CD4-positive, alpha-beta T cell treated with Interleukin-15 for 1 hour (primary cell): ENCODE data around the gene SLC25A41.
A peak's percentile ranks its signal among the peaks of the same experiment; 100 is the strongest.
"Not testable (repeated sequence)": the region's sequence is repeated elsewhere in the genome, so short reads cannot be mapped to it uniquely, and the experiment has no call there.

ENCODE experiments used
- DNase-seq: peaks from one replicate; pipeline ENCODE4 v3.0.0-alpha.2; 2020

Gene SLC25A41

DNA sequence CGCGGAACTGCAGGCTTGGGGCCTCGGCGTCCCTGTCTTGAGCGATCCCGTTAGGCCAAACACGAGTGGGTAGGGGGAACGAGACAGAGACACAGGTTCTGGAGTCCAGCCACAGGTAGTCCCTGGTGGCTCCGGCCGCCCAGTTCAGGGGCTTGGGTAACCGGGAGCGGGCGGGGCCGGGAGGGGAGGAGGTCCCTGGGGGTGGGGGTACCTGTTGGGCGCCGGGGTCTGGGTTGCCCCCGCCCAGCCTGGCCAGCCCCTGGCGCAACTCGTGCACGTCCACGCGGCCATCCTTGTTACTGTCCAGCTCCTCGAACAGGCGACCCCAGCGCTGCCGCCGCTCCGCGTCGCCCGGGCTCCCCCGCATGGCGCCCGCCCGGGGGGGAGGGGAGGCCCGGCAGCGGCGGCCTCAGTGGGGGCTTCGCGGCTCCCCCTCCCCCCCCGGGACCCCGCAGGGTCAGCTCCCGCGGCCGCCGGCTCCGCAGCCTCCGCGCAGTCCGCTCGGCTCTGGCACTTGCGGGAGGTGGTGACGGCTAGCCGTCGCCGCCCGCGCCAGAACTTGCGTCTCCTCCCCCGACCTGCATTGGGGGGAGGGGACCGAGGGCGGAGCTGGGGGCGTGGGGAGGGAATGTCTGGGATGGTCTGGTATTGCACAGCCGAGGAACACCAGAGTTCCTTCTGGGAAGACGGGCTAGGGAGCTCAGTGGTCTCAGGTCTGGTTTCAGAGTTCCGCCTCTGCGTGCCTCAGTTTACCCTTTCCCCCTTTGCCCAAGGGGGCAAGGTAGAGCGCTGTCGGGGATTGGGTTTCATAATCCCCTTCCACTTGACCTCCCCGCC is 25.9 kb upstream of the SLC25A41 start, which contains the start of gene SLC25A23:
SLC25A23 (minus strand) TSS at position 531 of the 837 bp plus-strand sequence; CDS start at position 367, 164 bp downstream.
- DNase-seq = peak; percentile 62

DNA sequence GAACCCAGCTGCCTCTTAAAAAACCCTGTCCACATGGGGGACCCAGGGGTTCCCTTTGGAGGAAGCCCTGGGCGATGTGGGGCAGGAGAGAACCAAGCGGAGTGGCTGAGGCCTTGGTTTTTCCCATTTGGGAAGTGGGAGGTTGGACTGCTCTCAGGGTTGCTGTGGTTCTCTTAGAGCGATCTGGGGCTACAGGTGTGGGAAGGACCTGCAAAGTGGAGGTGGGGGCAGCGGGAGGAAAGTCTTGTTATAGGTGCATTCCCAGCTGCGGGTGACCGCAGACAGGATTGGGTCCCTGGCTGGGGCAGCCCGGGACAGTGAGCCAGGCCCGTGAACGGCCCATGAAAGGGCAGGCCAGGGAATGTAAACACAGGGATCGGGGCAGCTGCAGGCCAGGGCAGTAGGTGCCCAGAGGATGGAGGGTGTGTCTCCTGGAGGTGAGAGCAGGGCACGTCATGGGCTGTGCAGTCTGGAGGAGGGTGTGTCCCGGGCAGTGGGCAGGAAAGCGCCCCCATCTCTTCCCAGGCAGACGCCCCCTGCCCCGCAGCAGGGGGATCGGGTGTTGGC is 25.2 kb upstream of the SLC25A41 start:
- DNase-seq = no peak

DNA sequence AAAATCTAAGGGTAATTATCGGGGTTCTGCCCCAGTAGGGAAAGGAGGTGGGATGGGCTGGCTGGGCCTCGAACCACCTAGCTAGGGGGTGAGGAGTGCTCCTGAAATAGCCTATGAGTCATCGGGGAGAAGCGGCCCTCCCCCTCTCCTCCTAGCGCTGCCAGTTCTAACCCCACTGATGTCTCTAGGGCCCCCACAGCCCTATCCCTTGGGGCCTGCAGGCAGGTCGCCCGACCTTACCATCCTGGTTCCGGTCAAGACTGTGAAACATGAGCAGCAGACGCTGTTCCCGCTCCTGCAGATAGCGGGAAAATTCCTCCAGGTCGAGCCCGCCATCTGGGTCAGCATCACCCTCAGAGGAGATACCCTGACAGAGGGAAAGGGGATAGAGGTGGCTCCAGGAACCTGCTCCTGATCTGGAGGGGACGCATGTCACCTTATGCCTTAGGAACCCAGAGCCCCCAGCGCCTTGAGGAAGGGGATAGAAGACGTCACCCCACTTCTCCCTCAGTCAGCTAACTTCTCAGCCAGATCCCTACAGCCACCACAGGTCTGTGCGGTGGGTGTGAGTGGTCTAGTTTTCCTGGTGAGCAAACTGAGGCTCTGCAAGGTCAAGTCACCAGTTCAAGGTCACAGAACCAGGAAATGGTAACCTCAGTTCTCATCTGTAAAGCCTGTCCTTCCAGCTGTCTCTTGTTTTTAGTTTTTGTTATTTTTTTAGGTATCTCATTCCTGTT is 24.6 kb upstream of the SLC25A41 start:
- no peak for DNase-seq

DNA sequence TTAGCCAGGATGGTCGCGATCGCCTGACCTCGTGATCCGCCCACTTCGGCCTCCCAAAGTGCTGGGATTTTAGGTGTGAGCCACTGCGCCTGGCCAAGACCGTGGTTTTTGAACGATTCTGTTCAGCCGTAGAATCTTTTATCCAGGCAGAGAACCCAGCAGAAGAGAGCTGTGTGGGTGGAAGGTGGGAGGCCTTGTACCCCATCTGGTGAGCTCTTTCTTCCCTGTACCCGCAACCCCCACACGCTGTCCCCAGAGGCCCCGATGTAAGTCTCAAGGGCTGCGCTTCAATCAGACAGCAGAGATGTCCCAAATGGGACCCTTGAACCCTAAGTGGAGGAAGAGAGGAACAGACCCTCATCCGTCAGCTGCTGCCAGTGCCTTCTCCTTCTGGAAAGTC is 22.4 kb upstream of the SLC25A41 start:
- DNase-seq = no peak

DNA sequence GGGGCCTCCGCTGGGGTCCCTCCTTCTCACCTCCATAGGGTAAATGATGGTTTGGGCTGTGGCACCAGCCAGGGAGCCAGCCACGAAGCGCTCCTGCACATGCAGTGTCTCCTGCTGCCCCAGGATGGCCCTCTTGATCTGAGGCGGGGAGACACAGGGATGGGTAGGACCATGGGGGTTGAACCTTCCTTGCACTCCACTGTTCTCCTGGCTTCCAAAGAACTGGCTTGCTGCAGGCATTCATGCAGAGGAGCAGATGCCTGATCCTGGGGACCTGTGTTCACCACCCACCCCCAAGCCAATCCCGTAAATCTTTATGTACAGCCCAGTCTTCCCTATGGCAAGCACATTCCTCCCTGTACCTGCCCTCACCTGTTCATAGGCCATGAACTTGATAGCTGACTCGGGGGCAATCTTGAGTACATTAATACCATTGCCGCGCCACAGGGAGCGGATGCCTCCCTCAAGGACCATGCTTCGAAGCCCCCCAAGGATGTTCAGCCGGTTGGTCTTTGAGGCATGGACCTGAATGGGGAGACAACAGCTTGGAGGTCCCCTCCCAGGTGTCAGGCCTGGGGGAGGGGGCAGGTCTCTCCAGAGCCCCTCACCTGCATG is 20.5 kb upstream of the SLC25A41 start:
- DNase-seq = no peak

DNA sequence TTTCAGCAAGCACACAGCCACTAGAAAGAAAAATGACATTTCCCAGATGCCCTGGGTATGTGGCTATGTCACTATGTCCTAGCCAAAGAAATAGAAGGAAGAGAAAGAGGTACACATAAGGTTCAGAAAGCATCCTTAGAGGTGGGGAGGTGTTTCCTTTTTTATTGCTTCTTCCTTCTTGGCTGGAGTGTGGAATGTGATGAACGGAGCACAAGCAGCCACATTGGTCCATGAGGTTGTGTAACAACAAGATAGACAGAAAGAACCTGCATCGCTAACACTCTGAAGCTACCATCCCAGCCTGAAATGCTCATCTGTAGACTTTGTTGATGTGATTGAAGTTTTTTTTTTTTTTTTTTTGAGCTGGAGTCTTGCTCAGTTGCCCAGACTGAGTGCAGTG is 19.3 kb upstream of the SLC25A41 start:
- no peak for DNase-seq

DNA sequence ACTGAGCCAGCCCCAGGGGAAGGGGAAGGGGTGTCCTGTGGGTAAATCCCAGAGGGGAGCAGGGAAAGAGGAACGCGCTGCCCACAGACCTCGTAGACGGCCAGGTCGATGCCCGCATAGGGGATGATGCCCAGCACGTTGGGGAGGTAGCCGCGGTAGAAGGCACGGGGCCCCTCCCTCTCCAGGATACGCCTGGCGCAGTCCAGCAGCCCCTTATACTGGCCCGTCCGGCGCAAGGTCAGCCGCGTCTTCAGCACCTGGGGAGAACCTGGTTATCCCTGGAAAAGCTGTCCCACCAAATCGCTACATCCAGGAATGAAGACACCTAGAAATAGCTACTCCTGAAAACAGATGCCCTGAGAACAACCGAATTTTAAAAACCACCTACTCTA is 18.7 kb upstream of the SLC25A41 start:
- no peak for DNase-seq

DNA sequence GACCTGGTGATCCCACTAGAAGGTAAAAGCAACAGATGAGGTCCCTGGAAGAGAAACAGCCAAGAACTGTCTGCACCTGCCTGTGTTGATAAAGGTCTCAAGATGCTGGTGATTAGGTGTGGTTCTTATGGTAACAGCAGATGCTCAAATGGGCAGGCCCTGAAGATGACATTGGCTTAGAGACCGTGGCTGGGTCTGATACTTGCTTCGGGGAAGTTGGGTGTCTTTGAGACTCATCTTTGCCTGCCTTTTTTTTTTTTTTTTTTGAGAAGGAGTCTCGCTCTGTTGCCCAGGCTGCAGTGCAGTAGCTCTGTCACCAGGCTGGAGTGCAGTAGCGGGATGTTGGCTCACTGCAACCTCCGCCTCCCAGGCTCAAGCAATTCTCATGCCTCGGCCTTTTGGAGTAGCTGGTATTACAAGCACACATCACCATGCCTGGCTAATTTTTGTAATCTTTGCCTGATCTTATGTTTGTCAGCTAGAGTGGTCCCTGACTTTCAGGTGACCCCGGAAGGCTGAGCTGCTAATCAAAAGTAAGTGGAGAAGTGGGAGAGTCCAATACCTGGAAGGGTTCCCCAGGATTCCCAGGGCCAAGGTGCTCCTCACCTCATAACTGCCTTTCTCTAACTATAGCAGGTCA is 18.1 kb upstream of the SLC25A41 start:
- DNase-seq = no peak

DNA sequence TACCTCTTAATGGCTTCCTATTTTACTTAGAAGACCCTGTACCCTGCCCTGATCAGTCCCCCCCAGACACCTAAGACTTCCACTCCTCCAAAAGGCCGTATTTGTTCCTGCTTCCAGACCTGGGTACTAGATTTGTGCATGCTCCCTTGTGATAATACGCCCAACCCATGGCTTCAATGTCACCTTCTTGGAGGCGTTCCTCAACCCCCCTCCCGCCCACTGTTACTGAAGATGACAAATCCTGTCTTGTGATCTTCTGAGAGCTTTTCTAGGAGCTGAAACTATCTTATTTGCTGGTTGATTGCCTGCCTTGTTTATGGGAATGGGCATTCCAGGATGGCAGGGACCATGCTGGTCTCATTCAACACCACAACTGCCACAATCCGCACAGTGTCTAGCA is 16.6 kb upstream of the SLC25A41 start:
- no peak for DNase-seq

DNA sequence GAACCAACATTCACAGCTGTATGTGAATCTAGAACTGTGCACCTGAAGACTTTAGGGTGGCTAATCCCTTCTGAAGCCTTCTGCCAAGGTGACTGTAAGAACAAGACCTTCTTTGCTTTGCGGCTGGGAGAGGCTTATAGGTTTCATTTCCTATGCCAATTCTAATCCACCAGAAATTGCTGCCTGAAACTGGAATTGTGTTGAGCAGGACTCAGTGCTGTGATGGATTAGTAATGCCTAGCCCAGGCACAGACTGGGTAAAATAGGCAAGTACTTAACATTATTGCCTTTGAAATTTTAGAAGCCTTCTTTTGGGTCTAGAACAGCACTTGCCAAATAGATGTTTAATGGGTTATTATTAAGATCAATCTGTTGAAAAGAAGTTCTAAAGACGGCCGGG is 14.5 kb upstream of the SLC25A41 start:
- DNase-seq = no peak

DNA sequence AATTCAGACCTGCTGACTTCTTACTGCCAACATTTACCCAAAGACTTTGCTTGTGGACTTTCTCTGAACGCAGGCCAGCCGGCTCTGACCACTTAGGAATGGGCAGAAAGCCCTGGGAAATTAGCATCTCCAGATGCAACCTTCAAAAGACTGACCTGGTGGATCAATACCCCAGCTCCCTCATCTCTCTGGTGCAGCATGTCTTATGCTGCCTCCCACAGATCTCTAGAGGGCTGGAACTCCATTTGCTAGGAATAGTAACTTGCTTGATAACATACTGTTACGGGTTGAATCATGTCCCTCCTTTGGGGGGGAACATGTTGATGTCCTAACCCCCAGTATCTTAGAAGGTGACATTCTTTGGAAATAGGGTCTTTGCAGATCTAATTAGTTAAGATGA is 12.9 kb upstream of the SLC25A41 start:
- no peak for DNase-seq

DNA sequence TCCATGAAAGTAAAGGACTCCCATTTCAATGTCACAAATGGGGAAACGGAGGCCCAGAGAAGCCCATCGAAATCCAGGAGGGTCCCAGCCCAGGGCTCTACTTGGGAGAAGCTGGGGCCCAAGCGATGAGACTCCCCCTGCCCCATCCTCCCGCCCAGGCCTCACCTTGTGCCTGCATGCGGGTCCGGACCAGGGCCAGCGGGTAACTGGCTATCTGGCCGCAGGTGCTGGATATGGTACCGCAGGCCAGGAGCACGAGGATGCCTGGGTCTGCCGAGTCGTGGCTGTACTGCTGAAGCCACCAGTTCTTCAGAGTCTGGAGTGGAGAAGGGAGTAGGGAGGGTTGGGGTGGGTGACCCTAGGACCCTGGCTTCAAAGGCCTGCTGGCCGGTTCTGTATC is 10.4 kb upstream of the SLC25A41 start:
- DNase-seq = no peak

DNA sequence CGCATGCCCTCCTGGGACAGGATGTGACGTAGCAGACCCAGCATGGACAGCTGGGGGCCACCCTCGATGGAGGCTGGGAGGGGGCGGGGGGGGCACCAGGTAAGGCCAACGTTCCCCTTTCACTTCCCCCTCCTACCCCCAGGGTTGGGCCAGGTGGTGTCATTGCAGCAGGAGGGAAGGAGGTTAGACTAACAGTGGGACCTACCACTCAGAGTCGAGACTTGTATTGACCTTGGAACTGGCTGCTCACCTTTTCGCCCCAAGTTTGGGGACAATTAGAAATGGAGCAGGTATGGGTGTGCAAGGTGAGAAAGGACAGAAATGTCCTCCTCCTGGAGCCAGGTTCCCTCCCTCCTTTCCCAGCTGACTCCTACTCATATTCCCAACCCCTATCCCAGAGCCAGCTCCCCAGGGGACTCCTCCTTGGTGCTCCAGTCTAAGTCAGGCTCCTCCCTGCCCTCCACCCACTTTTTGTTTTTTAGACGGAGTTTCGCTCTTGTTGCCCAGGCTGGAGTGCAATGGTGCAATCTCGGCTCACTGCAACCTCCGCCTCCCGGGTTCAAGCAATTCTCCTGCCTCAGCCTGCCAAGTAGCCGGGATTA is 8.6 kb upstream of the SLC25A41 start:
- no peak for DNase-seq

DNA sequence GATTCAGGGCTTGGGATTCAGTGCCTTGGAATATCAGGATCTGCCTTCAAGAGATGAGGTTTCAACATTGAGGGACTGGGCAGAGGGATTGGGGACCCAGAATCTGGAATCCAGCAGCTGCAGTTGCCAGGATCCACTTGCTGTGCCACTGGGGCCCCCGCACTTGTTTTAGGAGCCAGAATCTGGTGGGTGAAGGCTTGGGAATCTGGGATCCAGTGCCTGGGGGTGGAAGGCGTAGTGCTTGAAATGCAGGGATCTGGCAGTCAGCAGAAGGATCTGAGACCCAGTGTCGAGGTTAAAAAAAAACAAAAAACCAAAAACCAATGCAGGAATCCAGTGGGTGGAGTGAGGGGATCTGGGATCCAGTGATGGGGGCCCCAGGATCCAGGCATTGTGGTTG is 7.3 kb upstream of the SLC25A41 start:
- DNase-seq = no peak

DNA sequence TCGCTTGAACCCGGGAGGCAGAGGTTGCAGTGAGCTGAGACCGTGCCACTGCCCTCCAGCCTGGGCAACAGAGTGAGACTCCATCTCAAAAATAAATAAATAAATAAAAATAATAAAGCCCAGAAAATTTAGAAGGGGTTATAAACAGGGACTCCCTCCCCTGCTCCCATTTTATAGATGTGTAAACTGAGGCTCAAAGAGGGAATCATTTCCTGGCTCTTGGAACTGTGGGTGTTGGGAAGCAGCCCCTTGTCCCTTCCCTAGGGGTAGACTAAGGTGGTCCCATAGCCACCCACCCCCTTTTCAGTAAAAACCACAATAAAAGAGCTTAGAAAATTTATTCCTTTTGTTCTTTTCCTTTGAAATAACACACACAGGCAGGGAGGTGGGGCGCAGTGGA is 6.2 kb upstream of the SLC25A41 start:
- DNase-seq = no peak

DNA sequence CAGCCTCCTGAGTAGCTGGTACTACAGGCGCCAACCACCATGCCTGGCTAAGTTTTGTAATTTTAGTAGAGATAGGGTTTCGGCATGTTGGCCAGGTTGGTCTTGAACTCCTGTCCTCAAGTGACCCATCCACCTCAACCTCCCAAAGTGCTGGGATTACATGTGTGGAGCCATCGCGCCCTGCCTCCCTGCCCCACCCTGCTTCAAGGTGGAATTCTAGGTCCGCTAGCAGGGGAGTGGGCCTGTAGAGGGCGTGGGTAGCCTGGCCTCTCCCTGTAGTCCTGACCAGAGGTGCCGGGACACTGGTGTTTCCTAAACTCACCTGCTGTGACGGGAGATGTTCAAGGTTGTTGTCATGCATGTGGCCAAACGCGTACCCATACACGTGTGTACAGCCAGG is 398 bp downstream of the SLC25A41 start:
- no peak for DNase-seq

DNA sequence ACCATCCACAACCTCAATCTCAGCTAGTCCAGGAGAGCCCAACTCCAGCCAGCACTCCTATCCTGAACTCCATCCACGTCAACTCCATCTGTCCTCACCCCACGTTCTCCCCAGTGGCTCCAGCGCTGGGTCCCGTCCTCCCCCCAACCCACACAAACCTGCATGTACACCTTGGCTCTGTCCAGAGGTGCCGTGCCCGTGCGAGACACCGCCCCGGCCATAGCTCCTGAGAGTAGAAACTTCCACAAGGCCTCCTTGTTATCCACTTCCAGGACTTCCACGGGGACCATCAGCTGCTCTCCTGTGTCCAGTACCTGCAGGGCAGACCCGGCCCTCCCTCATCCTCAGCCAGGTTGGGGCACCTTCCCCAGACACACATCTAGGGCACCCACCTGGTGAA is 1.7 kb downstream of the SLC25A41 start:
- DNase-seq = no peak

DNA sequence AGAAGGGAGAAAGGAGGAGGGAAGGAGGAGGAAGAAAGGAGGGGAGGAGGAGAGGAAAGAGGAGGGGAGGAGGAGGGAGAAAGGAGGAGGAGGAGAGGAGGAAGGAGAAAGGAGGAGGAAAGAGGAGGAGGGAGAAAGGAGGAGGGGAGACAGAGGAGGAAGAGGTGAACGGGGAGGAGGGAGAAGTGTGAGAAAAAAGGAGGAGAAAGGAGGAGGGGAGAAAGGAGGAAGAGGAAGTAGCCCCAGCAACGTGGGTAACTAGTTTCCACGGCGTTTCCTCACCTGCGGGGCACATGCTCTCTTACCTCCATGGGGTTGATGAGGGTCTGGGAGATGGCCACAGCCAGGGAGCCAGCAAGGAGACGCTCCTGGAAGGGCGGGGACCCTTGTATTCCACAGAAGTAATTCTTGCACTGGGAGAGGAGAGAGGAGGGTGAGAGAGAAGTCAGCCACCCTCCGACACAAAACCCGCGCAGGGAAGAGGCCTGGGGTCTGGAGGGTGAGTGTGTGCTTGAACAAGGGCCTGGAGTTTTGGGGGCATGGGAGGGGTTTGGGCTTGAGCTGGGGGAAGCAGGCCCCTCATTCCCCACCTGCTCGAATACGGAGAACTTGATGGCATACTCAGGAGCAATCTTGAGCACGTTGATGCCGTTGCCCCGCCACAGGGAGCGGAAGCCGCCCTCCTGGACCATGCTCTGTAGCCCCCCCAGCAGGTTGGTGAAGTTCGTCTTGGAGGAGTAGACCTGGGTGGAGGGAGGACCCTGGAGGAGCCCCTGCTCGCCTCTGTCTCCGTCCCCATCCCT is 3.9 kb downstream of the SLC25A41 start:
- DNase-seq = no peak

DNA sequence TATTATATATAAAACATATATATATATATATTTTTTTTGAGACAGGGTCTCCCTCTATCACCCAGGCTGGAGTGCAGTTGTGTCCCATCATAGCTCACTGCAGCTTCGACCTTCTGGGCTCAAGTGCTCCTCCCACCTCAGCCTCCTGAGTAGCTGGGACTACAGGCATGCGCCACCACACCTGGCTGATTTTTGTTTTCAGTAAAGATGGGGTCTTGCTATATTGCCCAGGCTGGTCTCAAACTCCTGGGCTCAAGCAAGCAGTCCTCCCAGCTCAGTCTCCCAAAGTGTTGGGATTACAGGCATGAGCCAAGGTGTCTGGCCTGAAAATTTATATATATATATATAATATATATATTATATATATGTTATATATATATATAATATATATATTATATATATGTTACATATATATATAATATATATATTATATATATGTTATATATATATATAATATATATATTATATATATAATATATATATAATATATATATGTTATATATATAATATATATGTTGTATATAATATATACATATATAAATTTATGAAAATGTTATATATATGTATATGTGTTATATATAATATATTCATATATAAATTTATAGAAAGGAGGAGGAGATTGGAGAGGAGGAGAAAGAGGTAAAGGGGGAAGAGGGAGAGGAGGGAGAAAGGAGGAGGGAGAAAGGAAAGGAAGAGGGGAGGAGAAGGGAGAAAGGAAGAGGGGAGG is 4.7 kb downstream of the SLC25A41 start:
- DNase-seq = not testable (repeated sequence)

DNA sequence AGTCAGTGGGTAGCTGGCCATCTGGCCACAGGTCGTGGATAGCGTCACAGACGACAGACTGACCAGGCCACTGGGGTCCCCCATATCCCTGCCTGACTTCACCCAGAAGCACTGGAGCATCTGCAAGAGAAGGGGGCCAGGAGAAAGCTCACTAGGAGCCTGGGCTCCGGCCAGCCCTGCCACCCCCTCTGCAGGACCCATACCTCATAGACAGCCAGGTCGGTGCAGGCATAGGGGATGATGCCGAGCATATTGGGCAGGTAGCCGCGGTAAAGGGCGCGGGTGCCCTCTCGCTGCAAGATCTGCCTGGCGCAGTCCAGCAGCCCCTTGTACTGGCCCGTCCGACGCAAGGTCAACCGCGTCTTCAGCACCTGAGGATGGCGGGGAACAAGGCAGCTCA is 6.4 kb downstream of the SLC25A41 start:
- no peak for DNase-seq
